CD14-positive monocyte (primary cell): ENCODE measurements around the gene SECTM1. TPM values are rescaled to one million over a fixed set of nuclear protein-coding genes. Genes with fewer than 3 reads are reported as not detected.
"Not testable (repeated sequence)": the region's sequence is repeated elsewhere in the genome, so short reads cannot be mapped to it uniquely, and the experiment has no call there.

Experiments used
- DNase-seq, 3 donors: peaks; one replicate each; pipeline ENCODE4 v3.0.0-alpha.2; 2011 to 2022
- H2AFZ ChIP-seq: 2 replicates; pipeline ENCODE4 v1.6.0; 2012; ENCODE audit warnings: mild to moderate bottlenecking, low read depth, low read length, inconsistent platforms; ENCODE audit not compliant: insufficient read depth, poor library complexity, severe bottlenecking
- H3K27ac ChIP-seq, 2 donors: 1 replicate in 1 of 2; 2 replicates in 1 of 2; pipeline ENCODE4 v1.5.1; 2012 to 2013; ENCODE audit warnings: low read length in 2 of 2, control low read depth in 1 of 2, inconsistent platforms in 1 of 2, low read depth in 1 of 2, mild to moderate bottlenecking in 1 of 2
- H3K27me3 ChIP-seq, 2 donors: one replicate each; pipeline versions ENCODE4 v1.6.0 to v1.6.1; 2011 to 2013; ENCODE audit warnings: low read length in 2 of 2; ENCODE audit not compliant: control insufficient read depth in 2 of 2, insufficient read depth in 2 of 2
- H3K36me3 ChIP-seq, 2 donors: replicated peaks in 1 of 2; 1 replicate in 1 of 2; 2 replicates in 1 of 2; pipeline versions ENCODE4 v1.5.1 to v1.6.1; 2012 to 2013; ENCODE audit warnings: low read length in 2 of 2, control low read depth in 1 of 2, inconsistent platforms in 1 of 2, mild to moderate bottlenecking in 1 of 2; ENCODE audit not compliant: insufficient read depth in 2 of 2, control insufficient read depth in 1 of 2
- H3K4me1 ChIP-seq, 2 donors: 1 replicate in 1 of 2; 2 replicates in 1 of 2; pipeline versions ENCODE4 v1.5.1 to v1.6.1; 2012 to 2013; ENCODE audit warnings: low read length in 2 of 2, control low read depth in 1 of 2, inconsistent platforms in 1 of 2, mild to moderate bottlenecking in 1 of 2, moderate library complexity in 1 of 2; ENCODE audit not compliant: insufficient read depth in 2 of 2, control insufficient read depth in 1 of 2
- H3K4me2 ChIP-seq: replicated peaks from 2 replicates; pipeline ENCODE3; 2012; ENCODE audit warnings: low read length, moderate library complexity, mild to moderate bottlenecking; ENCODE audit not compliant: poor library complexity, severe bottlenecking; ENCODE audit errors: extremely low read depth
- H3K4me3 ChIP-seq, 3 experiments: fragments of 200-600 bp in 1 of 3; sonication (generic) in 1 of 3; replicated peaks in 1 of 3; 1 replicate in 2 of 3; 2 replicates in 1 of 3; pipeline ENCODE4 v1.5.1; 2011 to 2013; ENCODE audit warnings: low read length in 3 of 3, mild to moderate bottlenecking in 3 of 3, control low read depth in 2 of 3, low read depth in 2 of 3, inconsistent platforms in 1 of 3, moderate library complexity in 1 of 3
- H3K79me2 ChIP-seq: 2 replicates; pipeline ENCODE4 v1.6.0; 2012; ENCODE audit warnings: mild to moderate bottlenecking, control low read depth, inconsistent platforms, low read length, moderate library complexity; ENCODE audit not compliant: insufficient read depth
- H3K9ac ChIP-seq: 2 replicates; pipeline ENCODE4 v1.6.0; 2017; ENCODE audit warnings: low read length, mild to moderate bottlenecking; ENCODE audit not compliant: insufficient read depth, poor library complexity, severe bottlenecking
- H3K9me3 ChIP-seq, 2 donors: replicated peaks in 1 of 2; 1 replicate in 1 of 2; 2 replicates in 1 of 2; pipeline versions ENCODE4 v1.5.1 to v1.6.1; 2012 to 2013; ENCODE audit warnings: low read length in 2 of 2, control low read depth in 1 of 2; ENCODE audit not compliant: control insufficient read depth in 1 of 2, insufficient read depth in 1 of 2
- H4K20me1 ChIP-seq: 2 replicates; pipeline ENCODE4 v1.6.0; 2012; ENCODE audit warnings: mild to moderate bottlenecking, low read length, control low read depth, moderate library complexity; ENCODE audit not compliant: insufficient read depth
- H3K27ac Mint-ChIP-seq, 7 donors: one replicate each; pipeline ENCODE4 v1.8.0; 2020; ENCODE audit warnings: mild to moderate bottlenecking in 7 of 7, mixed read lengths in 7 of 7, moderate library complexity in 6 of 7, inconsistent platforms in 2 of 7
- H3K27me3 Mint-ChIP-seq, 3 donors: one replicate each; pipeline ENCODE4 v1.8.0; 2021 to 2022; ENCODE audit warnings: low read depth in 3 of 3, mild to moderate bottlenecking in 3 of 3, mixed read lengths in 3 of 3, moderate library complexity in 3 of 3, inconsistent platforms in 1 of 3
- H3K36me3 Mint-ChIP-seq, 2 donors: one replicate each; pipeline ENCODE4 v1.8.0; 2020; ENCODE audit warnings: mixed read lengths in 2 of 2, inconsistent platforms in 1 of 2, mild to moderate bottlenecking in 1 of 2
- H3K4me1 Mint-ChIP-seq: one replicate; pipeline ENCODE4 v1.8.0; 2020; ENCODE audit warnings: mild to moderate bottlenecking, mixed read lengths
- H3K4me3 Mint-ChIP-seq, 2 donors: one replicate each; pipeline ENCODE4 v1.8.0; 2020; ENCODE audit warnings: mild to moderate bottlenecking in 2 of 2, mixed read lengths in 2 of 2, moderate library complexity in 1 of 2
- H3K9me3 Mint-ChIP-seq, 7 donors: one replicate each; pipeline ENCODE4 v1.8.0; 2020 to 2022; ENCODE audit warnings: mixed read lengths in 7 of 7, mild to moderate bottlenecking in 6 of 7, moderate library complexity in 6 of 7, inconsistent platforms in 2 of 7
- CTCF ChIP-seq: fragments of 200-600 bp; IDR thresholded peaks from one replicate; pipeline ENCODE4 v1.8.0; 2022; ENCODE audit warnings: antibody characterized with exemption, mild to moderate bottlenecking
- WGBS: methylation state at CpG from one replicate; pipeline ENCODE4 v1.1.5; 2013; ENCODE audit warnings: missing lambda C conversion rate; ENCODE audit not compliant: insufficient coverage; 5-methylcytosine and 5-hydroxymethylcytosine counted together
- intact Hi-C, 2 donors: fragments of 100-400 bp; cut with micrococcal nuclease; formaldehyde crosslinking; loops; one replicate each; pipeline versions ENCODE4 v1.15.0 to v1.15.1; 2023
- polyA plus RNA-seq, 3 donors: library from polyadenylated mRNA; depleted of rRNA in 1 of 3; unstranded in 2 of 3; stranded (reverse) in 1 of 3; fragments of 300-500 nt in 2 of 3; fragments of >200 nt in 1 of 3; fragmentation: Illumina TruSeq in 2 of 3; gene quantifications; 1 replicate in 2 of 3; 2 replicates in 1 of 3; pipeline ENCODE4 v1.2.3, GENCODE V29; 2012 to 2021

The SECTM1 gene
- polyA plus RNA-seq, 3 donors = 136 to 209 (median 188) TPM

- peaks cover 0 to 31% of the 10 kb centered on the region in 2 donors for H3K27me3 ChIP-seq
- H3K27ac ChIP-seq, H3K4me2 ChIP-seq, H2AFZ ChIP-seq, H4K20me1 ChIP-seq, H3K9me3 Mint-ChIP-seq, H3K9me3 ChIP-seq, H3K4me1 Mint-ChIP-seq, H3K79me2 ChIP-seq, H3K9ac ChIP-seq, H3K27ac Mint-ChIP-seq, DNase-seq, H3K36me3 ChIP-seq, intact Hi-C loops, H3K4me1 ChIP-seq, H3K36me3 Mint-ChIP-seq, H3K4me3 ChIP-seq: not testable (repeated sequence)
- H3K27me3 Mint-ChIP-seq = peaks cover 27 to 67% (median 45%) of the 10 kb centered on the region in 3 donors
- 76% methylated on average over 7 of the region's 10 CpGs for WGBS
- peak overlapping the region in 1 of 2 donors; percentile 35 for H3K4me3 Mint-ChIP-seq
These were observed 48.1 kb upstream of the SECTM1 start for GRCh38 chr17:82381703-82382009.

GRCh38 chr17:82380860-82381702 is 47.5 kb upstream of the SECTM1 start:
- Mint-ChIP-seq H3K27ac (peak overlapping the region in 1 of 7 donors; percentile 39), H3K27me3 (peaks cover 31 to 67% (median 44%) of the 10 kb centered on the region in 3 donors), H3K4me3 (peak overlapping the region in 1 of 2 donors; percentile 35), H3K4me1 (no peaks in the 10 kb centered on the region), H3K9me3 (peaks cover 0 to 7% (median 0%) of the 10 kb centered on the region in 7 donors), H3K36me3 (no peaks in the 10 kb centered on the region)
- H3K9ac ChIP-seq = no peak overlapping the region
- no peaks in the 10 kb centered on the region for H3K36me3 ChIP-seq
- no peak overlapping the region for H3K4me2 ChIP-seq
- 83% methylated on average over 18 of the region's 23 CpGs for WGBS
- H3K27ac ChIP-seq = no peak overlapping the region
- no peaks in the 10 kb centered on the region for H4K20me1 ChIP-seq
- no peak overlapping the region for H3K4me3 ChIP-seq
- H3K27me3 ChIP-seq = peaks cover 0 to 29% of the 10 kb centered on the region in 2 donors
- H2AFZ ChIP-seq = no peak overlapping the region
- no peak for TF ChIP-seq CTCF
- intact Hi-C loops = no loop called here
- no peaks in the 10 kb centered on the region for H3K9me3 ChIP-seq
- H3K79me2 ChIP-seq = no peaks in the 10 kb centered on the region
- no peaks in the 10 kb centered on the region for H3K4me1 ChIP-seq
- no peak for DNase-seq
